ENCODE results near the gene TUBA4B. TPM values are rescaled to one million over a fixed set of nuclear protein-coding genes. Genes with fewer than 3 reads are reported as not detected.

TUBA4B gene
- total and polyA plus RNA-seq, 5 donors: not detected

DNA sequence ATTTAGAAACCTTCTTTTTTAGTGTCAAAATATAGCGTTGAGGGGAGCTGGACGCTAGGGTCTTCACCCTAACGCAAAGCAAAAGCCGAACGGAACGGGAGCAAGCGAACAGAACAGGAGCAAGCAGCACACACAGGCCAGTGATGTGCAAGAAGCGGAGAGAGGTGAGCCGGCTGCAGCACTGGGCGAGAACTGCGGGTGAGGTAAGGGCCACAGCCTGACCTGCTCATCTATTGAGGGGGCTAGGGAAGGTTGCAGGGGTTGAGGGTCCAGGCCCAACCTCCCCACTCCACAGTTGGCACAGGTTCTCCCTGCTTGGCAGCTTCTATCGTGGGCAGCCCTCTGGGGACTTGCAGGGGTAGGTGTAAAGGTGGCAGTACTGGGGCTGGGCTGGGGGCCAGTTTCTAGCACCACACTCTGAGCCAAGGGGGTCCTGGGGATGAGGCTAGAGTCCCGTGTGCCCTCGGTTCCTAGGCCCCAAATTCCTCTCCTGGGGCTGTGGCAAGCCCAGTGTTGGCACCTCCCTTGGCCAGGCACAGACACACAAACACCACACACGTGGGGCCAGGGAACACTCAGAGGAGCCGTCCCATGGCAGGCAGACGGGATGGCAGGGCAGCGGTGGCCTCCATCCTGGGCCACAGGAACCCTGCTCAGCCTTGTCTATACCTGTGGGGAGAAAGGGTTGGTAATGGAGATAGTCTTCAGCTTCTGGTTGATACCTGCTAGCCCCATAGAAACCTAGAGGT, 33.1 kb upstream of the TUBA4B start:
- no peak overlapping the region for H3K4me3 ChIP-seq (ENCODE audit: low read length)
- ATAC-seq (no peak), DNase-seq (peak in 1 of 3 donors; percentile 60)
- WGBS: 87% methylated on average over 18 of the region's 18 CpGs
- peaks cover 6% of the 10 kb centered on the region for H3K4me1 ChIP-seq (ENCODE audit: control insufficient read depth, insufficient read depth, low read length)
- H3K9me3 ChIP-seq (ENCODE audit: control insufficient read depth, low read length): no peaks in the 10 kb centered on the region
- no peak overlapping the region for H3K27ac ChIP-seq (ENCODE audit: low read length)
- intact Hi-C loops (cut with DNase I): no loop called here
- no peaks in the 10 kb centered on the region for H3K27me3 ChIP-seq (ENCODE audit: control insufficient read depth, insufficient read depth)

DNA sequence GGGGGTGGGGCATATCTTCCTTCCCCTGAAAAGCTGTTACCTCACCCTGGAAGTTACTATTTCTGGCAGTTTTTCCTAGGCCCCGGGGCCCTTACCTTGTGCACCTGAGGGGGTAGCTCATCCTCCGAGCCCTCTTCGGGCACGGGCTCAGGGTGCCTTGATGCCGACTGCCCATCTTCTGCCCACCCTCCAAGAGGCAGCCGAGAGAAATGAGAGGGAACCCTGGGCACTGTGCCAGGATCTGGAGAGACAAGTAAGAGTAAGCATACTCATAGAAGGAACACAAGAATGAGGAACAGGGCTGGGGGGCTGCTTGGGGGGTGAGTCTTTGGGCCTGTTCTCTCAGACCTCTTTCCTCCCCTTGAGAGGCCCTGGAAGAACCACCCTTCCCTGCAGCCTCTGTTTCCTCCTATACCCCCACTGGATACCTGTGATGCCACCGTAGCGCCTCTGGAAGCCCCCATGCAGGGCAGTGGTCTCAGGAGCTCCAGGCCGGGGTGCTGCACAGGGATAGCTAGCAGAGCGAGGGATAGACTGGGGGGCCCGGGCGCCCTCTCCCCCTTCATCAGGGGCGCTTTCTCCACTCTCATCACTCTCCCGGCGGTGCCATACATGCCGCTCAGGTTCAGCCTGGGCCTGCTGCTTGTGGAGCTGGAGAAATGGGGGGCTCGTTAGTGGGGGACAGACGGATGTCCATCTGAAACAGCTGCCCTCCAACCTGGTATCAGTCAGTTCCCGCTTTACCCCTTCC, 32.2 kb upstream of the TUBA4B start:
- Histone ChIP-seq H3K4me3 (ENCODE audit: low read length) (no peak overlapping the region), H3K9me3 (ENCODE audit: control insufficient read depth, low read length) (no peaks in the 10 kb centered on the region), H3K4me1 (ENCODE audit: control insufficient read depth, insufficient read depth, low read length) (peaks cover 6% of the 10 kb centered on the region), H3K27ac (ENCODE audit: low read length) (no peak overlapping the region), H3K27me3 (ENCODE audit: control insufficient read depth, insufficient read depth) (no peaks in the 10 kb centered on the region)
- 89% methylated on average over 19 of the region's 19 CpGs for WGBS
- ATAC-seq (no peak), DNase-seq (peak in 2 of 3 donors; percentile 55 to 60)
- intact Hi-C loops (cut with DNase I): no loop called here

DNA sequence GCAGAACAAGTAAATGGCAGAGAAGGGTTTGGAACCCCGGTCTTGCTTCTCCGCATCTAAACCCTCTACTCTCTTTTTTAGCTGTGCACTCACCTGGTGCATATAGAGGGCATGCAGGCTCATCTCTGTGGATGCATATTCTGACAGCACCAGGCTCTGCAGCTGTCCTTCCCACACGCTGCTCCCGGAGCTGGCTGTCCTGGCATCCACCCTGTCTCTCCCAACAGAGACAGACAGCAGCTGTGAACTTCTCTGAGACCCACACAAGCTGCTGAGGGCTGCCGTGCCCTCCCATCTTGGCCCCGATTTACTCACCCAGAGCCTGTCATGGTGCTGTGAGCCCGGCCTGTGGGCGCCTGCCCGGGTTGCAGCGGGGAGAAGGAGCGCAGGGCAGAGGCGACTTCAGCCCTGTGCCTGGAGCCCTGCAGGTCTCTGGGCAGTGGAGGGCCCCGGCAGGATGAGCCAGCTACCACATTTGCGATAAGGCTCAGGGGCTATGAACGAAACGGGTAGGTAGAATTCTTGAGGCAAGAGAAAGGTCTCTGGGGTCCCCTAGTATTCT, 31.0 kb upstream of the TUBA4B start:
- ATAC-seq (no peak), DNase-seq (peak in 1 of 3 donors; percentile 44)
- H3K4me3 ChIP-seq (ENCODE audit: low read length): no peak overlapping the region
- intact Hi-C loops (cut with DNase I): no loop called here
- no peaks in the 10 kb centered on the region for H3K9me3 ChIP-seq (ENCODE audit: control insufficient read depth, low read length)
- 92% methylated on average over 16 of the region's 16 CpGs for WGBS
- no peaks in the 10 kb centered on the region for H3K27me3 ChIP-seq (ENCODE audit: control insufficient read depth, insufficient read depth)
- H3K27ac ChIP-seq (ENCODE audit: low read length): no peak overlapping the region
- H3K4me1 ChIP-seq (ENCODE audit: control insufficient read depth, insufficient read depth, low read length): peaks cover 6% of the 10 kb centered on the region

DNA sequence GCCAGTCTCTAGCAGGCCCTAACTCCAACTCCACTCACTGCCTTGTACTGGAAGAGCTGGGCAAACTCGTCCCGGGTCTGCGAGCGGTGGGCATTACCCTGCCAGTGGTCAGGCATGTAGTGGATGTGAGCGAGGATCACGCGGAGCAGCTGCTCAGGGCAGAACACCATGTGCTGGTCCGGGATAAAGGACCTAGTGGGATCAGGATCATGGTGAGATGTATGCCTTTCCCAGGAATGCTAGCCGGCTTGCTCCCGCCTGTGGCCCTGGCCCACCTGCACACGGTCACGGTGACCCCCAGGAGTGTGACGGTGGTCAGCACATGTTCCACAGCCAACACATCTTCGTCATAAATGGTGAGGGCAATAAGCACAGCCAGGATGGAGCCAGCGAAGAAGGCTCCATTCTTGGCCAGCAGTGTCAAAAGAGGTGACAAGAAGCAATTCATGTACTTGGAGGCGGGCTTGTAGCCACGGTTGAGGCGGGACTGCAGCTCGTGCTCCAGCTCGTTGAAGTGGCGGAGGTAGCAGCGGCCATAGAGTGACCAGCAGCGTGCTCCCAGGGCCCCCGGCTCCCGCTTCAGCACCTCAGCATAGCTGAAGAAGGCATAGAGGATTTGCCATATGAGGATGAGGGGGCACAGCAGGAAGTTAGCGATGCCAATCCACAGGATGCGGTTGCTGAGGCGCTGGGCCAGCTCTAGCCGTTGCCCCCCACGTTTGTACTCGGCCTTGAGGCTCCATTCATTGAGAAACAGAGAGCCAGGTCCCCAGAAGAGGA, 29.0 kb upstream of the TUBA4B start:
- H3K9me3 ChIP-seq (ENCODE audit: control insufficient read depth, low read length): no peaks in the 10 kb centered on the region
- H3K27ac ChIP-seq (ENCODE audit: low read length): no peak overlapping the region
- DNase-seq: no peak
- WGBS: 91% methylated on average over 31 of the region's 31 CpGs
- intact Hi-C loops (cut with DNase I): no loop called here
- H3K27me3 ChIP-seq (ENCODE audit: control insufficient read depth, insufficient read depth): no peaks in the 10 kb centered on the region
- H3K4me3 ChIP-seq (ENCODE audit: low read length): no peak overlapping the region
- H3K4me1 ChIP-seq (ENCODE audit: control insufficient read depth, insufficient read depth, low read length): peaks cover 15% of the 10 kb centered on the region
- ATAC-seq: no peak

DNA sequence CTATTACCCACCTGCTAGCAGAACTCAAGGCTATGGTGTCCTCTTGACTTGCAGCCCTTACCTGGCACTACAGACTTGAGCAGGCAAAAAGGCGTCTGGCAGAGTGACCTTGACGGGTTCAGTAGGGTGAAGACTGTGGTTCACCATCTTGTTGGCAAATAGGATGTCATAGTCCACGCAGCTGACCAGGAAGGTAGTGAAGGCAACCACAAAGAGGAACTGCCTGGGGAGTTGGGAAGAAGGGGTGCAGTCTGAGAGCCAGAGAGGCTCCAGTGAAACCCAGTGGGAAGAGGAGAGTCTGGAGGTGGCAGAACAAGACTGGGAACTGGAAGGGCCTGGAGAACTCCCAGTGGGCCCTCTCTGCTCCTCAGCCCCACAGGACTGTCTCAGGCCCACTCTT, 27.7 kb upstream of the TUBA4B start:
- Histone ChIP-seq H3K4me1 (ENCODE audit: control insufficient read depth, insufficient read depth, low read length) (peaks cover 9% of the 10 kb centered on the region), H3K4me3 (ENCODE audit: low read length) (no peak overlapping the region), H3K9me3 (ENCODE audit: control insufficient read depth, low read length) (no peaks in the 10 kb centered on the region), H3K27me3 (ENCODE audit: control insufficient read depth, insufficient read depth) (no peaks in the 10 kb centered on the region), H3K27ac (ENCODE audit: low read length) (no peak overlapping the region)
- WGBS: 87% methylated on average over 3 of the region's 3 CpGs
- no peak for ATAC-seq
- no peak for DNase-seq
- intact Hi-C loops (cut with DNase I): no loop called here

GRCh38 chr2:219228041-219228910, 24.8 kb upstream of the TUBA4B start:
- ATAC-seq (no peak), DNase-seq (no peak)
- WGBS: 40% methylated on average over 7 of the region's 7 CpGs
- intact Hi-C loops (cut with DNase I): no loop called here
- no peaks in the 10 kb centered on the region for H3K27me3 ChIP-seq (ENCODE audit: control insufficient read depth, insufficient read depth)
- peak overlapping the region; percentile 94 for H3K27ac ChIP-seq (ENCODE audit: low read length)
- peak overlapping the region; percentile 68 for H3K4me3 ChIP-seq (ENCODE audit: low read length)
- H3K9me3 ChIP-seq (ENCODE audit: control insufficient read depth, low read length): no peaks in the 10 kb centered on the region
- H3K4me1 ChIP-seq (ENCODE audit: control insufficient read depth, insufficient read depth, low read length): peaks cover 9% of the 10 kb centered on the region

- peak overlapping the region; percentile 94 for H3K27ac ChIP-seq (ENCODE audit: low read length)
- H3K9me3 ChIP-seq (ENCODE audit: control insufficient read depth, low read length): no peaks in the 10 kb centered on the region
- H3K27me3 ChIP-seq (ENCODE audit: control insufficient read depth, insufficient read depth): no peaks in the 10 kb centered on the region
- peak in 1 of 2 donors; percentile 42 for ATAC-seq
- intact Hi-C loops (cut with DNase I): no loop called here
- no peak for DNase-seq
- 3% methylated on average over 19 of the region's 19 CpGs for WGBS
- peaks cover 9% of the 10 kb centered on the region for H3K4me1 ChIP-seq (ENCODE audit: control insufficient read depth, insufficient read depth, low read length)
- peak overlapping the region; percentile 68 for H3K4me3 ChIP-seq (ENCODE audit: low read length)
Observed at GRCh38 chr2:219228911-219229304, 24.1 kb upstream of the TUBA4B start.

GRCh38 chr2:219229305-219230058, 23.6 kb upstream of the TUBA4B start, which contains the start of the genes ANKZF1 and ATG9A:
Gene ANKZF1 (plus strand): TSS chr2:219229806. CDS start chr2:219230258, 452 bp downstream.
Gene ATG9A (minus strand): TSS chr2:219229636. CDS start chr2:219228024, 1,612 bp downstream.
- Histone ChIP-seq H3K4me3 (ENCODE audit: low read length) (peak within 1 kb of the TSS; percentile 79), H3K27me3 (ENCODE audit: control insufficient read depth, insufficient read depth) (no peaks in the 10 kb centered on the region), H3K27ac (ENCODE audit: low read length) (peak within 1 kb of the TSS; percentile 94), H3K9me3 (ENCODE audit: control insufficient read depth, low read length) (no peaks in the 10 kb centered on the region), H3K4me1 (ENCODE audit: control insufficient read depth, insufficient read depth, low read length) (peaks cover 9% of the 10 kb centered on the region)
- DNase-seq (peak; percentile 99), ATAC-seq (peak; percentile 99)
- under 1% methylated on average over 80 of the region's 80 CpGs for WGBS
- intact Hi-C loops (cut with DNase I): no loop called here

- H3K4me3 ChIP-seq (ENCODE audit: low read length): peak overlapping the region; percentile 79
- ATAC-seq: peak in 1 of 2 donors; percentile 6
- WGBS: under 1% methylated on average over 24 of the region's 24 CpGs
- peak in 2 of 3 donors; percentile 70 for DNase-seq
- no peaks in the 10 kb centered on the region for H3K27me3 ChIP-seq (ENCODE audit: control insufficient read depth, insufficient read depth)
- peak overlapping the region; percentile 92 for H3K27ac ChIP-seq (ENCODE audit: low read length)
- H3K4me1 ChIP-seq (ENCODE audit: control insufficient read depth, insufficient read depth, low read length): peaks cover 9% of the 10 kb centered on the region
- H3K9me3 ChIP-seq (ENCODE audit: control insufficient read depth, low read length): no peaks in the 10 kb centered on the region
- intact Hi-C loops (cut with DNase I): no loop called here
Observed at GRCh38 chr2:219230059-219230540, 22.9 kb upstream of the TUBA4B start.

Measured in right cardiac atrium (tissue), 5 donors.